KOPT-K1 (cell line): ENCODE results near the gene POC1A.

ENCODE experiments used
- H3K27ac ChIP-seq: fragments of 200-600 bp; sonication (generic); 2 replicates; pipeline ENCODE4 v1.5.1; 2016; ENCODE audit warnings: antibody characterized with exemption, mild to moderate bottlenecking, low read depth, low read length; ENCODE audit not compliant: poor library complexity, severe bottlenecking
- H3K36me3 ChIP-seq: fragments of 200-600 bp; sonication (generic); 2 replicates; pipeline ENCODE4 v1.5.1; 2017; ENCODE audit warnings: antibody characterized with exemption, mild to moderate bottlenecking, low read length, moderate library complexity; ENCODE audit not compliant: insufficient read depth
- H3K9me3 ChIP-seq: fragments of 200-600 bp; sonication (generic); 2 replicates; pipeline ENCODE4 v1.5.1; 2017; ENCODE audit warnings: antibody characterized with exemption, low read length, mild to moderate bottlenecking; ENCODE audit not compliant: insufficient read depth, poor library complexity, severe bottlenecking

The POC1A gene

GRCh38 chr3:52134761-52135160, 19.5 kb downstream of the POC1A start:
- Histone ChIP-seq H3K36me3 (peaks cover 93% of the 10 kb centered on the region), H3K9me3 (no peaks in the 10 kb centered on the region), H3K27ac (no peak overlapping the region)

GRCh38 chr3:52132930-52133329, 21.3 kb downstream of the POC1A start:
- H3K9me3 ChIP-seq, result no peaks in the 10 kb centered on the region
- peaks cover 92% of the 10 kb centered on the region for H3K36me3 ChIP-seq
- no peak overlapping the region for H3K27ac ChIP-seq

GRCh38 chr3:52132041-52132440, 22.2 kb downstream of the POC1A start:
- Histone ChIP-seq H3K27ac (no peak overlapping the region), H3K9me3 (no peaks in the 10 kb centered on the region), H3K36me3 (peaks cover 86% of the 10 kb centered on the region)

GRCh38 chr3:52130966-52131622, 23.1 kb downstream of the POC1A start:
- H3K9me3 ChIP-seq, result no peaks in the 10 kb centered on the region
- peaks cover 86% of the 10 kb centered on the region for H3K36me3 ChIP-seq
- H3K27ac ChIP-seq, result no peak overlapping the region

GRCh38 chr3:52128118-52128683, 26.0 kb downstream of the POC1A start:
- no peaks in the 10 kb centered on the region for H3K9me3 ChIP-seq
- H3K36me3 ChIP-seq, result peaks cover 91% of the 10 kb centered on the region
- no peak overlapping the region for H3K27ac ChIP-seq

- peaks cover 90% of the 10 kb centered on the region for H3K36me3 ChIP-seq
- no peak overlapping the region for H3K27ac ChIP-seq
These were observed 27.7 kb downstream of the POC1A start for GRCh38 chr3:52126500-52126899.

GRCh38 chr3:52126036-52126435, 28.2 kb downstream of the POC1A start:
- Histone ChIP-seq H3K36me3 (peaks cover 90% of the 10 kb centered on the region), H3K27ac (no peak overlapping the region), H3K9me3 (no peaks in the 10 kb centered on the region)

More at GRCh38 chr3:52126500-52126899, 27.7 kb downstream of the POC1A start:
- no peaks in the 10 kb centered on the region for H3K9me3 ChIP-seq

GRCh38 chr3:52124766-52125165, 29.5 kb downstream of the POC1A start:
- Histone ChIP-seq H3K9me3 (no peaks in the 10 kb centered on the region), H3K36me3 (peaks cover 92% of the 10 kb centered on the region), H3K27ac (no peak overlapping the region)

GRCh38 chr3:52124126-52124525, 30.1 kb downstream of the POC1A start:
- H3K27ac ChIP-seq, result no peak overlapping the region
- no peaks in the 10 kb centered on the region for H3K9me3 ChIP-seq
- H3K36me3 ChIP-seq, result peaks cover 92% of the 10 kb centered on the region

- H3K27ac ChIP-seq, result no peak overlapping the region
- no peaks in the 10 kb centered on the region for H3K9me3 ChIP-seq
- peaks cover 94% of the 10 kb centered on the region for H3K36me3 ChIP-seq
These were observed 31.0 kb downstream of the POC1A start for GRCh38 chr3:52123106-52123725.

- H3K36me3 ChIP-seq, result peaks cover 95% of the 10 kb centered on the region
- H3K27ac ChIP-seq, result no peak overlapping the region
- H3K9me3 ChIP-seq, result no peaks in the 10 kb centered on the region
These were observed 31.7 kb downstream of the POC1A start for GRCh38 chr3:52122491-52122890.

GRCh38 chr3:52121813-52122212, 32.4 kb downstream of the POC1A start:
- no peaks in the 10 kb centered on the region for H3K9me3 ChIP-seq
- no peak overlapping the region for H3K27ac ChIP-seq
- peaks cover 98% of the 10 kb centered on the region for H3K36me3 ChIP-seq

GRCh38 chr3:52121464-52121805, 32.8 kb downstream of the POC1A start:
- Histone ChIP-seq H3K27ac (no peak overlapping the region), H3K36me3 (peaks cover 98% of the 10 kb centered on the region), H3K9me3 (no peaks in the 10 kb centered on the region)

- peaks cover 98% of the 10 kb centered on the region for H3K36me3 ChIP-seq
- no peak overlapping the region for H3K27ac ChIP-seq
These were observed 33.4 kb downstream of the POC1A start for GRCh38 chr3:52120556-52121463.

GRCh38 chr3:52119826-52120225, 34.4 kb downstream of the POC1A start:
- Histone ChIP-seq H3K36me3 (peaks cover 98% of the 10 kb centered on the region), H3K27ac (no peak overlapping the region), H3K9me3 (no peaks in the 10 kb centered on the region)

More at GRCh38 chr3:52120556-52121463, 33.4 kb downstream of the POC1A start:
- no peaks in the 10 kb centered on the region for H3K9me3 ChIP-seq
